Hepatocyte (in vitro differentiated cells): ENCODE measurements around the gene FBXL12.

Source experiments
- CTCF ChIP-seq: fragments of 200-600 bp; sonication (generic); IDR thresholded peaks from 2 replicates; pipeline ENCODE4 v1.5.1; 2016; ENCODE audit warnings: antibody characterized with exemption, mild to moderate bottlenecking; ENCODE audit not compliant: poor library complexity
- EZH2 ChIP-seq: fragments of 200-600 bp; sonication (generic); IDR thresholded peaks from 2 replicates; pipeline ENCODE4 v1.6.1; 2016; ENCODE audit warnings: antibody characterized with exemption, mild to moderate bottlenecking, borderline replicate concordance
- EZH2phosphoT487 ChIP-seq: fragments of 200-600 bp; sonication (generic); IDR thresholded peaks from one replicate; pipeline ENCODE4 v1.6.1; 2018; ENCODE audit warnings: antibody characterized with exemption, mild to moderate bottlenecking, low read depth, moderate library complexity; ENCODE audit not compliant: unreplicated experiment, severe bottlenecking

DNA sequence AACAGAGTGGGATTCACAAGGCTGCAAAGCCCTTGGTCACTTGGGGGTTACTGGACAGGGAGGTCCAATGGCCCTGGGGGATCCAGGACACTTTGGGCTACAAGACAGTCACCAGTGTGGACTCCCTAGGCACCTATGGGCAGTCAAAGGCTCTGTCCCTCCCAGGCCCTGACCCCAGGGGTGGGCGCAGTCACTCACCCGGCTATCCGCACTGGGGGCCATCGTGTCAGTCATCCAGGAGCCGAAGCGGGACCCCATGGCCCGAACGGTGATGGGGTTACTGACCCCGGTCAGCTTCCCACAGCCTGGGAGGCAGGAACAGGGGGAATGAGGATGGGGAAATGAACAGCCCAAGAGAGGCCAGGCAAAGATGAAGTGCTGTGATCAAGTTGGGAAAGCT lies 37.7 kb upstream of the FBXL12 start:
- TF ChIP-seq CTCF: no peak
- TF ChIP-seq EZH2: no peak
- TF ChIP-seq EZH2phosphoT487: no peak
